GM21737 (cell line): ENCODE data around the gene TRIP4.
"Not testable (repeated sequence)": the region's sequence is repeated elsewhere in the genome, so short reads cannot be mapped to it uniquely, and the experiment has no call there.

Experiments
- ATAC-seq: cut with Tn5 transposase; IDR thresholded peaks from one replicate; pipeline ENCODE4 v1.9.1; 2021; ENCODE audit warnings: mild to moderate bottlenecking, moderate library complexity; ENCODE audit not compliant: unreplicated experiment

The TRIP4 gene

DNA sequence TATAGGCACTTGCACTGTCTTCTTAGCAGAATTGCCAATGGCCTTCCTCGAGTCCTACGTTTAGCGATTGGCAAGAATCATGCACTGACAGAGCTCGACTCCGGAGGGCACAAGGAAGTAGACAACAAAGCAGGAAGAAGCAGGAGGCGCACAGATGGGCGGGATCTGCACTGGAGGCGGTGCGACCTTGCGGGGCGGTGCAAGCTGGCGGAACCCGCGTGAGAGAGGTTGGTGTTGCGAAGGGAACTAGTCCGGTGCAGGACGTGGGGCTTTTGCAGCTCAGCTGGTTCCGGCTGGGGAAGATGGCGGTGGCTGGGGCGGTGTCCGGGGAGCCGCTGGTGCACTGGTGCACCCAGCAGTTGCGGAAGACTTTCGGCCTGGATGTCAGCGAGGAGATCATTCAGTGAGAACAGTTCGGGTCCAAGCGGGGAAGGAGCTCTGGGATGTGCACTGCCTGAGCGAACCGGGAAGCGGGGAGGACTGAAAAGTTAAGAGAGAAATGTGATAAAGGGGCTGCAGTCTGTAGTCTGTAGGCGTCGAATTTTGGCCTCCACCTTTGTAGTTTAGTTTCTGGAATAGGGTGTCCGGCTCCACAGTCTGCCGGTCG, at the start of gene TRIP4:
TRIP4 (plus strand) TSS at position 275 of the 607 bp plus-strand sequence; CDS start at position 303, 28 bp downstream.
- ATAC-seq, result peak; percentile 96

DNA sequence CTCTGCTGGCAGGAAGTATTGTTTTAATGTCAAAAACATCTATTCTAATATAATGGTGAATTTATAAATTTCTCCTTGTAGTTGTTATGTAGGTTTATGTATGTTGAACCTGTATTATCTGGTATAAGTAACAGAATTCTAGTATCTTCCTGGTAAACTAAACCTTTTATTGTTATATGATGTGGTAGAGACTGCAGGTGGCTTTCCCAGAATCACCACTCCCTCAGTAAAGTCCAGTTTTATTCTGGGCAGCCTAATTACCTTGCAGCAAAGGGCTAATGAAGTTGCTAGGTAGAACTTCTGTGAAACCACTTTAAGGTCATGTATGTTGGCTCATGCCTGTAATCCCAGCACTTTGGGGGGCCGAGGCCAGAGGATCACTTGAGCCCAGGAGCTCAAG, 47.3 kb upstream of the TRIP4 start:
- ATAC-seq, result no peak

DNA sequence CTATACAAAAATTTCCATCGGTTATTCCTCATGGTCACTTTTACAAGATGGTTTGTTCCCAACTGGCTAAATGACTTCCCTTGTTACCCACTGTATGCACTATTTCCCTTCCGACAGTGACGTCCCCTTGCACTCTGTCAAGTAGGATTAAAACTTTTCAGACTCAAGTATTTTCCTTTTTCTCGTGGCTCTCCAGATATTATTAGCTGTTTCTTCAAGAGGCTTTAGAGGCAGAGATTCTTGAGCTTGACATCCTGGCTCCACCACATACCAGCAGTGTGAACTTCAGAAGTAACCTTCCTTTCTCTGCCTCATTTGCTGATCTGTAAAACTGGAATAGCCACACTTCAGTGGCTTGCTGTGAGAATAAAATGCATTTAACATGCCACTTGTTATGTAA, 45.7 kb upstream of the TRIP4 start:
- ATAC-seq, result no peak

DNA sequence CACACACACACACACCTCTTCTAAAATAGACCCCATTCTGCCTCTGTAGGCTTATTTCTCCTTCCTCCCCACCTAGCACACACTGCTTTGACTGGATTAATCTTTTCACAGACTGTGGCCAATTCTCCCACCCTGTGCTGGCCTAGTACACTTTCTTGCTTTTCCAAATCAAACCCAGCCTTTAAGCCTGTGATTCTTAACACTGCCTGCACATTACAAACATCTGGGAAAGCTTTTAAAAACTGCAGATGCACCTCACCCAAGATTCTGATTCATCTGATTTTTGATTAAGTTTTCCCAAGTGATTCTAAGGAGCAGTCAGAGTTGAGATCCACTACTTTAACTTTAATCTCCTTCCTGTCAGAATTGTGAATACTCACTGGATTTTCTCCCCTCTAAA, 44.4 kb upstream of the TRIP4 start:
- no peak for ATAC-seq

DNA sequence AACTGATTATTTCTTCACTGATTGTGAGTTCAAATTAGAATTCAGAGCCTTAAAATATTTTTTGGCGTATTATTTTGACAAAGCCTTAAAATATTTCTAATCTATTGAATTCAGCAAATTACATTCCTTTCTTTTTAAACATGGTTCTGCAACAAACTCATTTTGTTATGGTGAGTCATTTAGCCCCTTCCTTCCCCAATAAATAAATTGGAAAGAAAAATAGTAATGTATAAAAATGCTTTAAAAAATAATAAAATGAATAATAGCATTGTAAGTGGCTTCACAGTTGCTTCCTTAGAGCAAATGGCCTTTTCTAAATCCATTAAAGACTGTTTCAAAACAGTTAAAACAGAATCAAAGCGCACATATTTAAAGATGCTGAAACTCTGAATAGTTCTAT, 43.8 kb upstream of the TRIP4 start:
- ATAC-seq, result no peak

DNA sequence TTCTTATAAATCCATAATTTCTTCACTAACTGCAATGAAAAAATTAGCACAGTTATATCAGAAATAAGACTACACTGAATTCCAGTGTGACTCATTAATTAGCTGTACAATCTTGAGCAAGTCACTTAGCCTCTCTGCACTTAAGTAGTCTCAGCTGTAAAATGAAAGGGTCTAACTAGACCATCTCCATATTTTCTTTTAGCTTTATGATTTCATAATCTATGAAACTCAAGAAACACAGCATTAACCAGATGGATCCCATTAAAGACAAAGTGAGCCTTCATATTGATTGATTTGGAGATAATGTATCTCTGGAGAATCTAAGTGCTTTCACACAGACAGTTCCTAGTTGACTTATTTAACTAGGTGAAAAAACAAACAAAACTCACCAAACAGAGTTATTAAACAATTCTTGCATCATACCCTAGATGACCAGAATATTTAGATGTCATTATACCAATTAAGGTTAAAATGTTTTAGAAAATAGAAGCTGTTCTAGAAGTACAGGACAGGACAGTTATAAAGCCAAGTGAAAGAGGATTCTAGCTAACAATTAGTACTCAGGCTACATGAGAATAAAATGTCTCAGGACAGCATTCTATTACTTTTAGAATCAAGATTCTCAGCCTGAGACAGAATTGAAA, 42.9 kb upstream of the TRIP4 start:
- ATAC-seq, result no peak

DNA sequence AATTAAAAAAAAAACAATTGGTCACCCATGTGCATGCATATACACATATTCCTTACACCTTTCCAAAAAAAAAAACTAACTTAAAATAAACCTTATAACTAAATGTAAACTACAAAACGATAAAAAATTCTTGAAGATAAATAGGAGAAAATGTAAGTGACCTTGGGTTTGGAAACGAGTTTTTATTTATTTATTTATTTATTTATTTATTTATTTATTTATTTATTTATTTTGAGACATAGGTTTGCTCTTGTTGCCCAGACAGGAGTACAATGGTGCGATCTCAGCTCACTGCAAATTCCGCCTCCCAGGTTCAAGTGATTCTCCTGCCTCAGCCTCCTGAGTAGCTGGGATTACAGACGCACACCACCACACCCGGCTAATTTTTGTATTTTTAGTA, 41.4 kb upstream of the TRIP4 start:
- not testable (repeated sequence) for ATAC-seq

DNA sequence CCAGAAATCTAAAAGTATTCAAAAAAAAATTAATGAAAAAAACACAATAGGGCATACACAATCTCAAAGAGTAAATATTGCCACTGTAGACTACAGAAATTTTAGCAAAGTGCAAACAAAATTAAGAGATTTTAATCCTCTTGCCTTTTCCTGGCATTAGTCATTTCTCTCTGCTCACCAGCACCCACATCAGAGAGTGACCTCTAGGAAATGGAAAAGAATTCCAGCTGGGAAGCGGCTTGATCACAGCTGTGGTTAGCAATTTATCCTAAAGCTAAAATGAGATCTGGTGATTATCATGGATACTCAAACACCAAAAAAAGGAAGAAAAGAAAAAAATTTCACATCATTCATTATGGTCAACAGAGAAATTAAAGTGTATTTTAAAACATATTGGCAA, 39.2 kb upstream of the TRIP4 start:
- ATAC-seq, result no peak

DNA sequence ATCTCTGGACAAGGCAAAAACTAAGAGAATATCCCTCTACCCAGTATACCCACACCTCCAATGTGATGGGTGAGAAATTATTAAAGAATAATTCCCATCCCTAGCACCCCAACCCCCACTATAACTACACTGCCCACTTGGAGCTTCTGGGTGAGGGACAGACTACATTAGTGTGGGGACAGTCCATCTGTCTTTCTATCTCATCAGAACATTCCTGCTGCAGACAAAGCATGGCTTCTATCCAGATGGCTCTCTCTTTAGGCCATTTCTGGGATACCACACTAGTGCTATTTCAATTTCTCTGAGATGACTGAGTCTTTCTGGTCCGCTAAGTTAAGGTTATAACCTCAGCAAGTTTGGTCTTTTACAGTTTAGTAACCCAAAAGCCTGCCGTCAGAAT, 38.3 kb upstream of the TRIP4 start:
- no peak for ATAC-seq

DNA sequence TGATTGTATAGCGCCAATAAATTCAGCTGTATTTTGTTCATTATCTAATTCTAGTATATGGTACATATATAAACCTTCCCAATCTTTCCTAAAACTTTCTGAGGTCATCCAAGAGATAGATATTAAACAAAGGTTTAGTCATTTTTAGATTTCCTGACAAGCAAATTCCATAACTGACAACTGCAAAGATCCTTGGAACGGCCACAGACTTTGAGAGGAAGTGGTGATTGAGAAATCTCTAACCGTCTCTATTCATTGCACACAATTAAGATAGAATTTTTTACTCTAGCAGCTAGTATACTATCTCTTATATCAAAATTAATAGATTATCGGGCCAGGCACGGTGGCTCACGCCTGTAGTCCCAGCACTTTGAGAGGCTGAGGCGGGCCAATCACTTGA, 36.4 kb upstream of the TRIP4 start:
- no peak for ATAC-seq

DNA sequence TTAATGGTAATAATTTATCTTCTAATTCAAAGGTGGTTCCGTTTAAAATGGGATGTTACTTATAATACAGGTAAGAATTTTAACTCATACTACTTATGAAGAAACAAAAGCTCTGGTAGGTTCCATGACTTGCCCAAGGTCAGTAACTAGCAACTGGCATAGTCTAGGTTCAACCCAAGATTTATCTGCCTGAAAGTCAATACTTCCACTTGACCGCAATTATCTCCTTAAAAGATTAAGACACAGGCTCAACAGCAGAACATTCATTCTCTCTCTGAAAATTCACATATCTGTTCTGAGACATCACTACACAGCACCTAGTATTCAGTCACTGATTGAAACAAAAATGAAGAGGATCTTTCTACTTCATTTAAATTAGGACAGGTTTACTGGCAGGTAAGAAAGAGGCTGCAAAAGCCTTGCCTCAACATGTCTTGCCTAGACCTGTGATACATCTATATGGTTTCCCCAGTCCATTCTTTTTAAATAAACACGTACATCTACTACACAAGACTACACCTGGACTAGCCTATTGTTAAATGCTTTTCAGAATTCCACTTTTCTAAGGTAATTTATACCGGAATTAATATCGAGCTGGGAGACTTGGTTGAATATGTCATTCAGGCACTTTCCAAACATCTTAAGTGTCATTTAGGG, 32.8 kb upstream of the TRIP4 start:
- ATAC-seq, result no peak

DNA sequence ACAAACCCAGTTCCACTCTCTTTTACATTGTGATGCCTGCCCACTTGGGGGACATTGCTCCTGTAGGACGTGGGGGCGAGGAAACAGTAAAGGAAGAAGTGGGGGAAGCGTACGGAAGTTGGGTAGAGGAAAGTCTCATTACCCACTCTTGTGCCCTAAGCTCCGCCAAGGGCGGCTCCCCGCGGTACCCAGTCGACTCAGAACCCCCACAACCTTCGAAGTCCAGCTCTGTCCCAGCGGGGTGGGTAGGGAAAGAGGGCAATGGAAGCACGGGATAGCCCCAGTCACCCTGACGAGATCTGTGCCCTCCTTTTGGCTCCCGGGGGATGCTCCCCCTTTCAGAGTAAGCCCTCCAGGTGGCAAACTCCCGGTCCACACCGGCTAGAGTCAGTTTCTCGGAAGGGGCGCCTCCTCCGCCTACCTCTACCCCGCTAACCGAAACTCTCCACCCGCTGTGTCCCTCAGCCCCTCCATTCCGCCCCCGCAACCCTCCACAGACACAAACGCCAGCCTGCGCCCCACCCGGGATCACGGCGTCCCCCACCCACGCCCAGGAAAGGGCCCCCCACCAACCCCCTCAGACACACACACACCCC, 32.2 kb upstream of the TRIP4 start:
- ATAC-seq, result peak; percentile 24

DNA sequence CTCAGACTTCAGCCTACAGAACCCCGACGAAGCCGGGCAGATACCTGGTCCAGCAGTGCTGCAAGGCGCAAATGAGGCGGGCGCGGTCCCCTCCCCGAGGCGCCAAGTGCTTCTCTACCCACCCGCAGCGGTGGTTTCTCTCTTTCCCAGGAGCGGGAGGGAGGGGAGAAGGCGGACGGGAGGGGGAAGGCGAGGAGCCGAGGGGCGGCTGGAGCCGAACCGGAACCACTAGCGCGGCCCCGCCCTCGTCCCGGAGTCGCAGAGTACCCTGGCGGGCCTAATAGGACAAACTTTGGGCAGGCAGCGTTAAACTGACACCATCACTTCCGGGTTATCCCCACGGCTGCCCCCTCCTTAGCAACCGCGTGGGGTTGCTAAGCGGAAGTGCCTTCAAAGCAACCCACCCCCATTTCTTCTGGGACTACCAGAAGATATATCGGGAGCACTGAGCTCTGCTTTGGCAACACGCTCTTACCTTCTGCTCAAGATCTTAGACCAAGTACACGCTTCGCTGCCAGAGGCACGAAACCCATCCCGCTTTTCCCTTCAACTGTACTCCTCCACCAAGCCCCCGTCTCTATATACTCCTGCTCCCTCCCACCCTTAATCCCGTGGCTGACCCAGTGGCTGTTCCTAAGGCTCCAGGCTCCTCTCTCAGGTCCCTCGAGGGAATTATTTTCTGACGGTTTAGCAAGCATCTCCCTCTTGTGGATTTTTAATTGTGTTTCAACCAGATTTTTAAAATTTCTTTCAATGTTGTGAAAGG, 31.5 kb upstream of the TRIP4 start, which contains the start of gene CSNK1G1:
CSNK1G1 (minus strand) TSS at position 230 of the 766 bp plus-strand sequence. CDS start 55,674 bp downstream, outside the sequence.
- peak; percentile 88 for ATAC-seq

DNA sequence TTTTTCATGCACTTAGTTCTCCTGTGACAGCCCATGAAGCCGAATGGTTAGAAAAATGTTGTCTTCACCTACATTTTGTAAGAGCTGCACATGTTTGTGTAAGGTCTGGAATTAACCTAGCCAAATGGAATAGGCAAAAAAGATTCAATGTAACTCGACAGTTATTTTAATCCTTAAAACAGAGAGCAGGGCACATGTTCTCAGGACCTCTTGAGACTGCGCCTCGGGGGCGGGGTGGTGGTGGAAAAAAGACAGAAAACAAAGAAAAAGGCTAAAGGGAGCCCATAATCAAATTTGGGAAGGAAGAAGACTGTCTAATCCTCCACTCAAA, 31.0 kb upstream of the TRIP4 start:
- ATAC-seq, result no peak

DNA sequence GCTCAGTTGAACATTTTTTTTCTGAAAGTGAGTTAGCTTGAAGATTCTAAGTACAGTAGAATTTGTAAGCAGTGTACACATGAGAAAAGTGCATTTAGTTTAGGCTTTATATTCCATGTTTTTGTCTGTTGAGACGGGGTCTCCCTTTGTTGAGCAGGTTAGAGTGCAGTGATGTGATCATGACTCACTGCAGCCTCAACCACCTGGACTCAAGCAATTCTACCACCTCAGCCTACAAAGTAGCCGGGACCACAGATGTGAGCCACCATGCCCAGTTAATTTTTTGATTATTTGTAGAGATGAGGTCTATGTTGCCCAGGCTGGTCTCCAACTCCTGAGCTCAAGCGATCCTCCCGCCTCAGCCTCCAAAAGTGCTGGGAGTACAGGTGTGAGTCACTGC, 26.4 kb upstream of the TRIP4 start:
- ATAC-seq, result no peak

DNA sequence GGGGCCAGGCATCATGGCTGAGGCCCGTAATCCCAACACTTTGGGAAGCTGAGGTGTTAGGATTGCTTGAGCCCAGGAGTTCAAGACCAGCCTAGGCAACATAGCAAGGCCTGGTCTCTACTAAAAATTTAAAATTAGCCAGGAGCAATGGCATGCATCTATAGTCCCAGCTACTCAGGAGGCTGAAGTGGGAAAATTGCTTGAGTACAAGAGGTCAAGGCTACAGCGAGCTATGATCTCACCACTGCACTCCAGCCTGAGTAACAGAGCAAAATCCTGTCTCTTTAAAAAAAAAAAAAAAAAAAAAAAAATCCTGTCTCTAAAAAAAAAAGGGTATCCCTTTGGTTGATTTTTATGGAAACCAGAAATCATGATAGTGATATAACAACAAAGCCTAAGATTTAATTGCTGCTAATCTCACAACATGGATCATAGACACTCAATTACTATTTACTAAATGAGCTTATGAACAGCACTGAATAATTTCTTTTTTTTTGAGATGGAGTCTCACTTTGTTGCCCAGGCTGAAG, 18.5 kb upstream of the TRIP4 start:
- ATAC-seq, result no peak

DNA sequence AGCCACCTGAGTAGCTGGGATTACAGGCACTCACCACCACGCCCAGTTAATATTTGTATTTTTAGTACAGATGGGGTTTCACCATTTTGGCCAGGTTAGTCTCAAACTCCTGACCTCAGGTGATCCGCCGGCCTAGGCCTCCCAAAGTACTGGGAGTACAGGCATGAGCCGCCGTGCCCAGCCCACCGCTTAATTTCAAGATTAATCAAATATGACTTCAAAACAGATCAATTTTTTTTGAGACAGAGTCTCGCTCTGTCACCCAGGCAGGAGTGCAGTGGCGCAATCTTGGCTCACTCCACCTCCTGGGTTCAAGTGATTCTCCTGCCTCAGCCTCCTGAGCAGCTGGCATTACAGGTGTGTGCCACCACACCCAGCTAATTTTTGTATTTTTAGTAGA, 16.3 kb upstream of the TRIP4 start:
- not testable (repeated sequence) for ATAC-seq

DNA sequence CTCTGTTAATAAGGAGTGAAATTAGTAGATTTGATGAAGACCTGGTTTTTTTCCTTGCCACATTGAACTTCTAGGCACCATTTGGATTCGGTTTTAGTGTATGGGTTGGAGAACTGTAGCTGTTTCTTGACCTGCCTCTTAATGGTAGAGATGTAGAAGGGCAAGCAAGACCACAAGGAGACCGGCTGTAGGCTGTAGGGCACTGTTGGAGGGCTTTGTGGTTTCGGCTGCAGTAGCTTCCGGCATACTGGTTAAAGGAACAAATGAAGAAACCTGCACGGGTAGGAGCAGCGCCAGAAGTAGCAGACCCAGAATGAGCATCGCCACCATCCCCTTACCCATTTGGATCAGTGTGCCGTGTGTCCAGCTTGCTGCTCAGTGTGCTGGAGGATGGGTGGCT, 14.3 kb upstream of the TRIP4 start:
- ATAC-seq, result no peak

DNA sequence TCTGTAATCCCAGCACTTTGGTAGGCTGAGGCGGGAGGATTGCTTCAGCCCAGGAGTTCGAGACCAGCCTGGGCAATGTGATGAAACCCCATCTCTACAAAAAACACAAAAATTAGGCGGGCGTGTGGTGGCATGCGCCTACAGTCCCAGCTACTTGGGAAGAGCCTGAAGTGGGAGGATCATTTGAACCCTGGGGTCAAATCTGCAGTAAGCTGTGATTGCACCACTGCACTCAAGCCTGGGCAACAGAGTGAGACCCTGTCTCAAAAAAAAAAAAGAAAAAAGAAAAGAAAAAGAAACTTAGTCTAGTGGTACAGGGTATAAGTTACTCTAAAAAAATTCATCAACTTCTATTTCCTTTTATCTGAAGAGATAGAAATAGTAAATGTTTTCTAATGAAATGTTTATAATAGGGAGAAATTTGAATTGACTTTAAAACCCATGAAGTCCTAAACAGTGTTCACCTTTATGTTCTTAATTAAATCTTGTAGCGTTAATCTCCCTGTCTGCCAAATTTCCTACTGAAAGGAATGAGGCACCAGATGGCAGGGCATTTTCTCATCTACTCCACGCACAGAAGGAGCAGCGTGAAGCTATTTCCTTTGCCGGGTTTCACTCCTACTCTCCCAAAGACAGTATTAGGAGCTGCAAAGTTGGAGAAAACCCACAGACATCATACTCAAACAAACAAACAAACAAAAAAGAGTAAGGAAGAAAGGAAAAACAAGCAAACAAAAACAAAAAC, 8.2 kb upstream of the TRIP4 start:
- no peak for ATAC-seq

DNA sequence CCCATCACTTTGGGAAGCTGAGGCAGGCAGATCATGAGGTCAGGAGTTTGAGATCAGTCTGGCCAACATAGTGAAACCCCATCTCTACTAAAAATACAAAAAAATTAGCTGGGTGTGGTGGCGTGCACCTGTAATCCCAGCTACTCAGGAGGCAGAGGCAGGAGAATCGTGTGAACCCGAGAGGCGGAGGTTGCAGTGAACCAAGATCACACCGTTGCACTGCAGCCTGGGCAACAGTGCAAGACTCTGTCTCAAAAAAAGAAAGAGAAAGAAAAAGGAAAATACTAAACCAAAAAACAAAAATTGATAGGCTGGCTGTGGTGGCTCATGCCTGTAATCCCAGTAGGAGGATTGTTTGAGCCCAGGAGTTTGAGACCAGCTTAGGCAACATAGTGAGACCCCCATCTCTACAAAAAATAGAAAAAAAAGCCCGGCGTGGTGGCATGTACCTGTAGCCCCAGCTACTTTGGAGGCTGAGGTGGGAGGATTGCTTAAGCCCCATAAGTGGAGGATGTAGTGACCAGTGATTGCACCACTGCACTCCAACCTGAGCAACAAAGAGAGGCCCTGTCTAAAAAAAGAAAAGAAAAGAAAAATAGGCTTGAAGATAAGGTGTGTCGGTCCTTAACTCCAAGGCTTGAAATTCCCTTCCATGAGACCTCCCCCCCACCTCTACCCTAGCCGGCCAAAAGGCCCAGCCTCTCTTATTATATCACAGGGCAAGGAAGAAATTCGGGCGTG, 7.3 kb upstream of the TRIP4 start:
- not testable (repeated sequence) for ATAC-seq
